ENCODE results near the gene ERVMER34-1. TPM values are rescaled to one million over a fixed set of nuclear protein-coding genes. Genes with fewer than 3 reads are reported as not detected.

Gene ERVMER34-1
- polyA plus RNA-seq, 1 donor, result 0.61 TPM

GRCh38 chr4:52721968-52722815, 29.0 kb downstream of the ERVMER34-1 start:
- Histone ChIP-seq H3K9me3 (ENCODE audit: control insufficient read depth, low read depth, low read length) (no peaks in the 10 kb centered on the region), H3K4me3 (ENCODE audit: low read length) (peak overlapping the region; percentile 81), H3K27ac (ENCODE audit: low read length) (peak overlapping the region; percentile 78), H3K4me1 (ENCODE audit: control insufficient read depth, insufficient read depth, low read length) (no peaks in the 10 kb centered on the region), H3K27me3 (ENCODE audit: control insufficient read depth, insufficient read depth, low read length) (no peaks in the 10 kb centered on the region), H3K36me3 (ENCODE audit: control insufficient read depth, insufficient read depth, low read length) (peaks cover 3% of the 10 kb centered on the region)
- WGBS (ENCODE audit: insufficient coverage, low lambda C conversion rate), result no CpG with 5 or more reads among the region's 56 CpGs
- DNase-seq, result peak; percentile 97 to 98

DNA sequence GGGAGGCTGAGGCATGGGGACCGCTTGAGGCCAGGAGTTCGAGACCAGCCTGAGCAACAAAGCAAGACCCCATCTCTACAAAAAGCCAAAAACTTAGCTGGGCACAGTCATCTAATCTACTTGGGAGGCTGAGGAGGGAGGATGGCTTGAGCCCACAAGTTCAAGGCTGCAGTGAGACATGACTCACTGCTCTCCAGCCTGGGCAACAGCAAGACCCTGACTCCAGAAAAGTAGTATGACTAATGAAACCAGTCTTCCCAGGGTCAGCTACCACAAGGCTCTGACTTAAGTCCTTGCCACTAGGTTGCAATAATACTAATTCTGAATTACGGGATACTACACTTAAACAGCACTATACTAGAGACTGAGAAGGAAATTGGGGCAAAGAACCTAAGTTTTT, 33.1 kb downstream of the ERVMER34-1 start:
- H3K4me1 ChIP-seq (ENCODE audit: control insufficient read depth, insufficient read depth, low read length), result peaks cover 8% of the 10 kb centered on the region
- WGBS (ENCODE audit: insufficient coverage, low lambda C conversion rate), result no CpG with 5 or more reads among the region's 3 CpGs
- peaks cover 23% of the 10 kb centered on the region for H3K36me3 ChIP-seq (ENCODE audit: control insufficient read depth, insufficient read depth, low read length)
- DNase-seq, result no peak
- H3K4me3 ChIP-seq (ENCODE audit: low read length), result no peak overlapping the region
- H3K27me3 ChIP-seq (ENCODE audit: control insufficient read depth, insufficient read depth, low read length), result no peaks in the 10 kb centered on the region
- H3K27ac ChIP-seq (ENCODE audit: low read length), result no peak overlapping the region
- no peaks in the 10 kb centered on the region for H3K9me3 ChIP-seq (ENCODE audit: control insufficient read depth, low read depth, low read length)

DNA sequence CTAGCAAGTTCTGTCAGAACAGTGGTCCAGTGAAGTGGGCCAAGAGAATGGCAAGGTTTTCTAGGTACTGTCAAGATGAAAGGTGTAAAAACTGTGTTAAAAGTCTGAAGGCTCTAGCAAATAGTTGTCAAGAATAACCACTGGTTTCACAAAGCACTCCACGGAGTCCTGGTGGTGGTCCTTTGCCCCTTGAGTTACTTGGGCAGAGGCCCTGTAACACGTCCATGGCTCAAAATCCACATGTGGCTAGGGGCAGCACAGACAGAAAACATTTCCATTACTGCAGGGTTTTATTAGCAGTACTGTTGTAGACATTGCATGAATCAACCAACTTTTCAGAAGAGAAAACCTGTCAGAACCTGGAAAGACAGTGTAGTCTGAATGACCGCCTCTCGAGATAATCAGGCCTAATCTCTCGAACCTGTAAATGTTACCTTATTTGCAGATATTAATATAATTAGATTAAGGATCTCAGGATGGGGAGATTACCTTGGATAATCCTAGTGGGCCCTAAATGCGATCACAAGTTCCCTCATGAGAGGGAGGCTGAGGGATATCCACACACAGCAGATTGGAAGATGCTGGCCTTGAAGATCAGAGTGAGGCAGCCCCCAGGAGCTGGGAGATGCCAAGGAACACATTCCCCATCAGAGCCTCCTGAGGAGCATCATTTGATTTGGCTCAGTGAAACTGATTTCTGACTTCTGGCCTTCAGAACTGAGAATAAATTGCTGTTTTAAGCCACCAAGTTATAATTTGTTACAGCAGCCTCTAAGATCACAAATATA, 34.7 kb downstream of the ERVMER34-1 start:
- no peak overlapping the region for H3K27ac ChIP-seq (ENCODE audit: low read length)
- H3K36me3 ChIP-seq (ENCODE audit: control insufficient read depth, insufficient read depth, low read length), result peaks cover 23% of the 10 kb centered on the region
- H3K27me3 ChIP-seq (ENCODE audit: control insufficient read depth, insufficient read depth, low read length), result no peaks in the 10 kb centered on the region
- H3K9me3 ChIP-seq (ENCODE audit: control insufficient read depth, low read depth, low read length), result no peaks in the 10 kb centered on the region
- peaks cover 8% of the 10 kb centered on the region for H3K4me1 ChIP-seq (ENCODE audit: control insufficient read depth, insufficient read depth, low read length)
- WGBS (ENCODE audit: insufficient coverage, low lambda C conversion rate), result no CpG with 5 or more reads among the region's 6 CpGs
- H3K4me3 ChIP-seq (ENCODE audit: low read length), result no peak overlapping the region
- no peak for DNase-seq

GRCh38 chr4:52715914-52716313, 35.3 kb downstream of the ERVMER34-1 start:
- H3K36me3 ChIP-seq (ENCODE audit: control insufficient read depth, insufficient read depth, low read length), result peaks cover 23% of the 10 kb centered on the region
- DNase-seq, result no peak
- no peak overlapping the region for H3K27ac ChIP-seq (ENCODE audit: low read length)
- WGBS (ENCODE audit: insufficient coverage, low lambda C conversion rate), result 100% methylated on average over 1 of the region's 3 CpGs
- H3K9me3 ChIP-seq (ENCODE audit: control insufficient read depth, low read depth, low read length), result no peaks in the 10 kb centered on the region
- no peak overlapping the region for H3K4me3 ChIP-seq (ENCODE audit: low read length)
- no peaks in the 10 kb centered on the region for H3K27me3 ChIP-seq (ENCODE audit: control insufficient read depth, insufficient read depth, low read length)
- H3K4me1 ChIP-seq (ENCODE audit: control insufficient read depth, insufficient read depth, low read length), result peaks cover 8% of the 10 kb centered on the region

- no peak for DNase-seq
- Histone ChIP-seq H3K36me3 (ENCODE audit: control insufficient read depth, insufficient read depth, low read length) (peaks cover 23% of the 10 kb centered on the region), H3K4me3 (ENCODE audit: low read length) (no peak overlapping the region), H3K27me3 (ENCODE audit: control insufficient read depth, insufficient read depth, low read length) (no peaks in the 10 kb centered on the region), H3K27ac (ENCODE audit: low read length) (no peak overlapping the region), H3K4me1 (ENCODE audit: control insufficient read depth, insufficient read depth, low read length) (peaks cover 8% of the 10 kb centered on the region), H3K9me3 (ENCODE audit: control insufficient read depth, low read depth, low read length) (no peaks in the 10 kb centered on the region)
- WGBS (ENCODE audit: insufficient coverage, low lambda C conversion rate), result 100% methylated on average over 5 of the region's 7 CpGs
Measured at GRCh38 chr4:52715255-52715897, 35.8 kb downstream of the ERVMER34-1 start.

GRCh38 chr4:52714597-52715254, 36.5 kb downstream of the ERVMER34-1 start:
- DNase-seq, result no peak
- Histone ChIP-seq H3K9me3 (ENCODE audit: control insufficient read depth, low read depth, low read length) (no peaks in the 10 kb centered on the region), H3K4me1 (ENCODE audit: control insufficient read depth, insufficient read depth, low read length) (peaks cover 8% of the 10 kb centered on the region), H3K27ac (ENCODE audit: low read length) (no peak overlapping the region), H3K36me3 (ENCODE audit: control insufficient read depth, insufficient read depth, low read length) (peaks cover 23% of the 10 kb centered on the region), H3K27me3 (ENCODE audit: control insufficient read depth, insufficient read depth, low read length) (no peaks in the 10 kb centered on the region), H3K4me3 (ENCODE audit: low read length) (no peak overlapping the region)
- WGBS (ENCODE audit: insufficient coverage, low lambda C conversion rate), result no CpG with 5 or more reads among the region's 4 CpGs

DNA sequence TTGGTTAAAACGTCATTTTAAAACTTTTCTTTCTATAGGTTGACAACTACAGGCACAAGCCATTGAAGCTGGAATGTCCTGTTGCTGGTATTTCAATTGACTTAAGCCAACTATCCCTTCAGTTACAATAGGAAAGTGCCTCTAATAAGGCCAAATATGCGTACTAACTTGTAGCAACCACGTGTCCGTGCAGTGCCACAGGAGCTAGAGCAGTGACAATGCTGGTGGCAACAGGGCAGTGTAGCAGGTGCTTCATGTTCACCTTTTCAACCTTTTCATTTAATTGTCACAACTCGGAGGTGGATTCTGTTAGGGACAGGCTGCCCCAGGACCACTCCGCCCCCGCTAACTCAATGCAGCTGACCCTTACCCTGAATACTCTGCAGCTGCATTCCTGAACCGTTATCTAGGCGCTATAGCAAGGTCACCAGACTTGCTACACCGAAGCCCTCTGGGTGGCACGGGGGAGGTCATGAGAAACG, 37.7 kb downstream of the ERVMER34-1 start:
- Histone ChIP-seq H3K4me3 (ENCODE audit: low read length) (peak overlapping the region; percentile 57), H3K36me3 (ENCODE audit: control insufficient read depth, insufficient read depth, low read length) (peaks cover 23% of the 10 kb centered on the region), H3K27ac (ENCODE audit: low read length) (no peak overlapping the region), H3K27me3 (ENCODE audit: control insufficient read depth, insufficient read depth, low read length) (no peaks in the 10 kb centered on the region), H3K9me3 (ENCODE audit: control insufficient read depth, low read depth, low read length) (no peaks in the 10 kb centered on the region), H3K4me1 (ENCODE audit: control insufficient read depth, insufficient read depth, low read length) (peaks cover 8% of the 10 kb centered on the region)
- peak in 1 of 2 donors; percentile 40 for DNase-seq
- WGBS (ENCODE audit: insufficient coverage, low lambda C conversion rate), result no CpG with 5 or more reads among the region's 12 CpGs

GRCh38 chr4:52712251-52713130, 38.7 kb downstream of the ERVMER34-1 start:
- WGBS (ENCODE audit: insufficient coverage, low lambda C conversion rate), result no CpG with 5 or more reads among the region's 87 CpGs
- Histone ChIP-seq H3K27me3 (ENCODE audit: control insufficient read depth, insufficient read depth, low read length) (no peaks in the 10 kb centered on the region), H3K4me1 (ENCODE audit: control insufficient read depth, insufficient read depth, low read length) (peaks cover 8% of the 10 kb centered on the region), H3K4me3 (ENCODE audit: low read length) (peak overlapping the region; percentile 57), H3K36me3 (ENCODE audit: control insufficient read depth, insufficient read depth, low read length) (peaks cover 20% of the 10 kb centered on the region), H3K9me3 (ENCODE audit: control insufficient read depth, low read depth, low read length) (no peaks in the 10 kb centered on the region), H3K27ac (ENCODE audit: low read length) (peak overlapping the region; percentile 71)
- DNase-seq, result peak; percentile 97 to 99

GRCh38 chr4:52711834-52712250, 39.4 kb downstream of the ERVMER34-1 start:
- H3K36me3 ChIP-seq (ENCODE audit: control insufficient read depth, insufficient read depth, low read length), result peaks cover 18% of the 10 kb centered on the region
- H3K9me3 ChIP-seq (ENCODE audit: control insufficient read depth, low read depth, low read length), result no peaks in the 10 kb centered on the region
- peaks cover 8% of the 10 kb centered on the region for H3K4me1 ChIP-seq (ENCODE audit: control insufficient read depth, insufficient read depth, low read length)
- H3K27me3 ChIP-seq (ENCODE audit: control insufficient read depth, insufficient read depth, low read length), result no peaks in the 10 kb centered on the region
- no CpG with 5 or more reads among the region's 15 CpGs for WGBS (ENCODE audit: insufficient coverage, low lambda C conversion rate)
- no peak for DNase-seq
- peak overlapping the region; percentile 8 for H3K27ac ChIP-seq (ENCODE audit: low read length)
- H3K4me3 ChIP-seq (ENCODE audit: low read length), result no peak overlapping the region
